ENCODE measurements around the gene DZIP1.
"Not testable (repeated sequence)": the region's sequence is repeated elsewhere in the genome, so short reads cannot be mapped to it uniquely, and the experiment has no call there.

GRCh38 chr13:95565758-95566157 lies 78.7 kb downstream of the DZIP1 start:
- TF ChIP-seq CTCF (IDR thresholded peaks at IDR 0.05 in 2 of 3, conservative IDR thresholded peaks at IDR 0.05 in 1 of 3; ENCODE audit: borderline replicate concordance in 1 of 3, insufficient read depth in 1 of 3, low read depth in 2 of 3, low read length in 2 of 3); EZH2 (IDR thresholded peaks at IDR 0.05); POLR2A (IDR thresholded peaks at IDR 0.05; ENCODE audit: borderline replicate concordance, extremely low read depth, insufficient read depth, insufficient read length); RAD21 (IDR thresholded peaks at IDR 0.05; ENCODE audit: low read depth); REST (IDR thresholded peaks at IDR 0.05; ENCODE audit: low read depth); ZNF274 (IDR thresholded peaks at IDR 0.05; ENCODE audit: low read depth, low read length): not testable (repeated sequence)

Measured in HCT116 (cell line).